Measurements from ENCODE around the gene UBAC2.

DNA sequence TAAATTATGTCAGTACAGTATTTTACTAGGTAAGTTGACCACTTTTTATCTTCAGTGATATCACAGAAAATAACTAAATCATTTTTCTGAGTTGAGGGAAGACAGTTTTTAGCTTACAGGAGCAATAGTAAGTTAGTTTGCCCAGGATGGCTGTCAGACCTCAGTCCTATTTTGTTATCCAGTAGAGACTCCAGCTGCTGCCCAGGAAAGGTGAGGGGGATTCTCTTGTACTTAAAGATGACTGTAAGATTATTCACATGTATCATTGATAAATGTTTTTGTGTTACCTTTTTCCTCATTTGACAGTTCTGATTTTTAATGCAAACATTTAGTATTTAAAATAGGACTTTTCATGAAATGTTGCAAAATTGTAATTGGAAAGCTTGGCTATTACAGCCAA, 121.1 kb downstream of the UBAC2 start:
- TF ChIP-seq, protein P1, sequence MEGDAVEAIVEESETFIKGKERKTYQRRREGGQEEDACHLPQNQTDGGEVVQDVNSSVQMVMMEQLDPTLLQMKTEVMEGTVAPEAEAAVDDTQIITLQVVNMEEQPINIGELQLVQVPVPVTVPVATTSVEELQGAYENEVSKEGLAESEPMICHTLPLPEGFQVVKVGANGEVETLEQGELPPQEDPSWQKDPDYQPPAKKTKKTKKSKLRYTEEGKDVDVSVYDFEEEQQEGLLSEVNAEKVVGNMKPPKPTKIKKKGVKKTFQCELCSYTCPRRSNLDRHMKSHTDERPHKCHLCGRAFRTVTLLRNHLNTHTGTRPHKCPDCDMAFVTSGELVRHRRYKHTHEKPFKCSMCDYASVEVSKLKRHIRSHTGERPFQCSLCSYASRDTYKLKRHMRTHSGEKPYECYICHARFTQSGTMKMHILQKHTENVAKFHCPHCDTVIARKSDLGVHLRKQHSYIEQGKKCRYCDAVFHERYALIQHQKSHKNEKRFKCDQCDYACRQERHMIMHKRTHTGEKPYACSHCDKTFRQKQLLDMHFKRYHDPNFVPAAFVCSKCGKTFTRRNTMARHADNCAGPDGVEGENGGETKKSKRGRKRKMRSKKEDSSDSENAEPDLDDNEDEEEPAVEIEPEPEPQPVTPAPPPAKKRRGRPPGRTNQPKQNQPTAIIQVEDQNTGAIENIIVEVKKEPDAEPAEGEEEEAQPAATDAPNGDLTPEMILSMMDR (IDR thresholded peaks at IDR 0.05; ENCODE audit: low read length) = no peak
- TF ChIP-seq EZH2 (IDR thresholded peaks at IDR 0.05; ENCODE audit: borderline replicate concordance, low read length) = no peak

All from OCI-LY1 (cell line).